Endodermal cell (in vitro differentiated cells): ENCODE results near the gene MRS2. TPM values are rescaled to one million over a fixed set of nuclear protein-coding genes. Genes with fewer than 3 reads are reported as not detected.

Experiments
- DNase-seq: peaks from one replicate; pipeline ENCODE4 v3.0.0-alpha.2; 2017
- H3K27ac ChIP-seq: 2 replicates; pipeline ENCODE4 v1.5.1; 2013; ENCODE audit warnings: mild to moderate bottlenecking, low read depth, low read length, moderate library complexity
- H3K27me3 ChIP-seq: 2 replicates; pipeline ENCODE4 v1.6.1; 2013; ENCODE audit warnings: mild to moderate bottlenecking, low read length, moderate library complexity; ENCODE audit not compliant: insufficient read depth, control insufficient read depth, poor library complexity, severe bottlenecking
- H3K36me3 ChIP-seq: 2 replicates; pipeline ENCODE4 v1.7.0; 2013; ENCODE audit warnings: mild to moderate bottlenecking, low read length, moderate library complexity; ENCODE audit not compliant: control insufficient read depth, insufficient read depth
- H3K4me1 ChIP-seq: one replicate; pipeline ENCODE4 v1.7.0; 2013; ENCODE audit warnings: low read length; ENCODE audit not compliant: control insufficient read depth, insufficient read depth
- H3K4me3 ChIP-seq: 2 replicates; pipeline ENCODE4 v1.5.1; 2013; ENCODE audit warnings: mild to moderate bottlenecking, low read length, moderate library complexity
- H3K9ac ChIP-seq: 2 replicates; pipeline ENCODE4 v1.6.1; 2013; ENCODE audit warnings: mild to moderate bottlenecking, low read length, moderate library complexity; ENCODE audit not compliant: poor library complexity, severe bottlenecking; ENCODE audit errors: extremely low read depth
- H3K9me3 ChIP-seq: 2 replicates; pipeline ENCODE4 v1.6.1; 2013; ENCODE audit warnings: mild to moderate bottlenecking, low read length, moderate library complexity; ENCODE audit not compliant: control insufficient read depth
- H3K27ac Mint-ChIP-seq: 2 replicates; pipeline ENCODE4 v1.8.0; 2020; ENCODE audit warnings: mixed read lengths
- H3K27me3 Mint-ChIP-seq: 2 replicates; pipeline ENCODE4 v1.8.0; 2021; ENCODE audit warnings: mild to moderate bottlenecking, mixed read lengths; ENCODE audit not compliant: insufficient read depth
- H3K36me3 Mint-ChIP-seq: 2 replicates; pipeline ENCODE4 v1.8.0; 2020; ENCODE audit warnings: low read depth, mixed read lengths
- H3K4me1 Mint-ChIP-seq: 2 replicates; pipeline ENCODE4 v1.8.0; 2020; ENCODE audit warnings: mixed read lengths
- H3K4me3 Mint-ChIP-seq: 2 replicates; pipeline ENCODE4 v1.8.0; 2020; ENCODE audit warnings: mild to moderate bottlenecking, moderate library complexity, mixed read lengths
- H3K9me3 Mint-ChIP-seq: 2 replicates; pipeline ENCODE4 v1.8.0; 2020; ENCODE audit warnings: mild to moderate bottlenecking, mixed read lengths
- CTCF ChIP-seq: fragments of 200-600 bp; sonication (generic); conservative IDR thresholded peaks from 2 replicates; pipeline ENCODE4 v1.5.0; 2021; ENCODE audit warnings: antibody characterized with exemption, mild to moderate bottlenecking
- WGBS, 2 experiments: methylation state at CpG; one replicate each; pipeline versions ENCODE4 v1.1.5 to v1.1.7; 2013; ENCODE audit warnings: missing lambda C conversion rate in 2 of 2, mixed read lengths in 1 of 2; ENCODE audit not compliant: insufficient coverage in 1 of 2, insufficient read length in 1 of 2; 5-methylcytosine and 5-hydroxymethylcytosine counted together
- long read RNA-seq, 4 experiments: library from polyadenylated mRNA in 2 of 4; library from RNA in 1 of 4; library from capped mRNA in 1 of 4; stranded (forward) in 3 of 4; unstranded in 1 of 4; transcript quantifications; one replicate each; pipeline ENCODE4 v2.0.0, GENCODE V29; 2020 to 2021; ENCODE audit warnings: inconsistent platforms in 1 of 4
- polyA plus RNA-seq, 2 experiments: library from polyadenylated mRNA; stranded (reverse); fragments of 50-300 nt; gene quantifications; one replicate each; pipeline ENCODE4 v1.2.3, GENCODE V29; 2013
- total RNA-seq, 2 donors: library from RNA; stranded (reverse); fragmentation: NEBNext Ultra II Directional in 1 of 2; extraction: Animal tissue kit (Norgen Biotek cat#: 25700) in 1 of 2; gene quantifications; 2 replicates in 1 of 2; 3 replicates in 1 of 2; pipeline ENCODE4 v1.2.1, GENCODE V29; 2021

Gene MRS2
- total RNA-seq: 10 to 100 TPM; 45.4 to 51.8 TPM
- 34.2 TPM for polyA plus RNA-seq (2013, experiment 1 of 2)
- polyA plus RNA-seq (2013, experiment 2 of 2): 28.3 TPM
- long read RNA-seq, experiment 1, transcript MRS2-203 (11 exons, 3,313 nt): major isoform, 16 of 37 reads
- long read RNA-seq, experiment 1, partial matches to known transcripts: 7 of 37 reads
- long read RNA-seq, experiment 1, other reads (novel, unspliced or antisense): 13 of 37 reads
- long read RNA-seq, experiment 2, transcript MRS2-202 (10 exons, 1,740 nt): minor isoform, 6 of 89 reads
- long read RNA-seq, experiment 2, transcript MRS2-203 (11 exons, 3,313 nt): major isoform, 54 of 89 reads
- long read RNA-seq, experiment 2, partial matches to known transcripts: 7 of 89 reads
- long read RNA-seq, experiment 2, other reads (novel, unspliced or antisense): 20 of 89 reads
- long read RNA-seq, experiment 3, transcript MRS2-202 (10 exons, 1,740 nt): minor isoform, 39 of 310 reads
- long read RNA-seq, experiment 3, transcript MRS2-201 (9 exons, 3,821 nt): minor isoform, 5 of 310 reads
- long read RNA-seq, experiment 3, transcript MRS2-203 (11 exons, 3,313 nt): major isoform, 226 of 310 reads
- long read RNA-seq, experiment 3, partial matches to known transcripts: 5 of 310 reads
- long read RNA-seq, experiment 3, other reads (novel, unspliced or antisense): 35 of 310 reads
- long read RNA-seq, experiment 4, transcript MRS2-202 (10 exons, 1,740 nt): minor isoform, 12 of 69 reads
- long read RNA-seq, experiment 4, transcript MRS2-203 (11 exons, 3,313 nt): major isoform, 42 of 69 reads
- long read RNA-seq, experiment 4, partial matches to known transcripts: 0 of 69 reads
- long read RNA-seq, experiment 4, other reads (novel, unspliced or antisense): 14 of 69 reads

- Histone ChIP-seq H3K9ac (peak within 1 kb of the TSS; percentile 86), H3K4me3 (peak within 1 kb of the TSS; percentile 97), H3K27me3 (no peaks in the 10 kb centered on the region), H3K9me3 (peaks cover 8% of the 10 kb centered on the region), H3K4me1 (no peaks in the 10 kb centered on the region), H3K27ac (no peak within 1 kb of the TSS), H3K36me3 (peaks cover 34% of the 10 kb centered on the region)
- WGBS, 2 experiments: 1 to 2% methylated on average over 30 to 63 of the region's 63 CpGs
- peak; percentile 94 for DNase-seq
- H3K36me3 Mint-ChIP-seq: peaks cover 29% of the 10 kb centered on the region
- H3K9me3 Mint-ChIP-seq: peaks cover 14% of the 10 kb centered on the region
- peaks cover 45% of the 10 kb centered on the region for H3K4me1 Mint-ChIP-seq
- no peaks in the 10 kb centered on the region for H3K27me3 Mint-ChIP-seq
- H3K4me3 Mint-ChIP-seq: peak within 1 kb of the TSS; percentile 94
- no peak for TF ChIP-seq CTCF
- H3K27ac Mint-ChIP-seq: peak within 1 kb of the TSS; percentile 90
Measured at GRCh38 chr6:24402697-24403500, at the start of gene MRS2. Gene MRS2 (plus strand): TSS chr6:24402936. CDS start chr6:24403047, 111 bp downstream.

- Mint-ChIP-seq H3K4me3 (no peak overlapping the region), H3K27ac (no peak overlapping the region)
- 80 to 100% methylated on average over 1 of the region's 1 CpG for WGBS, 2 experiments
Measured at GRCh38 chr6:24353861-24354260, 48.9 kb upstream of the MRS2 start.

More at GRCh38 chr6:24353861-24354260, 48.9 kb upstream of the MRS2 start:
- Mint-ChIP-seq H3K27me3 (peaks cover 42% of the 10 kb centered on the region), H3K36me3 (no peaks in the 10 kb centered on the region), H3K4me1 (peaks cover 1% of the 10 kb centered on the region), H3K9me3 (no peaks in the 10 kb centered on the region)
- H3K27ac ChIP-seq: no peak overlapping the region
- no peak for DNase-seq
- no peaks in the 10 kb centered on the region for H3K36me3 ChIP-seq
- H3K9me3 ChIP-seq: no peaks in the 10 kb centered on the region
- peaks cover 35% of the 10 kb centered on the region for H3K27me3 ChIP-seq
- TF ChIP-seq CTCF: no peak
- no peak overlapping the region for H3K4me3 ChIP-seq
- H3K4me1 ChIP-seq: no peaks in the 10 kb centered on the region
- H3K9ac ChIP-seq: no peak overlapping the region
